K562 treated with DMSO at 1 percent for 4 hours (cell line): ENCODE data around the gene SPG11. TPM values are rescaled to one million over a fixed set of nuclear protein-coding genes. Genes with fewer than 3 reads are reported as not detected.

Experiments
- total RNA-seq: library from RNA; unstranded; fragments of 300-600 nt; gene quantifications from 2 replicates; pipeline ENCODE4 v1.2.3, GENCODE V29; 2022; ENCODE audit not compliant: insufficient read depth

The SPG11 gene
- 27.0 and 40.0 TPM in 2 replicates for total RNA-seq

GRCh38 chr15:44663410-44664308, at the start of gene SPG11:
Gene SPG11 (minus strand): TSS chr15:44663662. CDS start chr15:44663647, 15 bp downstream.

GRCh38 chr15:44711096-44711742, 47.8 kb upstream of the SPG11 start, which contains the start of the genes B2M and PATL2:
Gene B2M (plus strand): TSS chr15:44711517. CDS start chr15:44711547, 30 bp downstream.
Gene PATL2 (minus strand): TSS chr15:44711323. CDS start chr15:44676490, 34,833 bp downstream.

GRCh38 chr15:44536962-44537734, 126.3 kb downstream of the SPG11 start, which contains the start of gene EIF3J:
Gene EIF3J (plus strand): TSS chr15:44537147. CDS start chr15:44537195, 48 bp downstream.

Other genes starting within 250 kb of the SPG11 start
- gene CTDSPL2, start 236.0 kb downstream of the SPG11 start, total RNA-seq = 12.8 and 16.3 TPM in 2 replicates
- 62.4 and 64.0 TPM in 2 replicates for gene EIF3J, start 126.5 kb downstream of the SPG11 start, total RNA-seq
- not detected in 2 replicates for gene PATL2, start 47.7 kb upstream of the SPG11 start, total RNA-seq
- gene B2M, start 47.9 kb upstream of the SPG11 start, total RNA-seq = 1,267 and 1,452 TPM in 2 replicates
- 2.9 and 7.1 TPM in 2 replicates for gene TRIM69, start 72.9 kb upstream of the SPG11 start, total RNA-seq